Stimulated activated CD4-positive, alpha-beta T cell treated with anti-CD3 and anti-CD28 coated beads, Interleukin-1b, Interleukin-23, amount 100 ng/mL, for 48 hours (primary cell): Measurements from ENCODE around the gene TSACC.

Experiments
- DNase-seq: peaks from one replicate; pipeline ENCODE4 v3.0.0-alpha.2; 2020

The TSACC gene

GRCh38 chr1:156394835-156395461 lies 56.6 kb downstream of the TSACC start:
- no peak for DNase-seq
